LNCAP (cell line): ENCODE measurements around the gene SYNPO2.

Experiments used
- TF ChIP-seq, protein P1 (sequence below): fragments of 450-650 bp; IDR thresholded peaks from 2 replicates; pipeline ENCODE4 v1.5.1; 2017; ENCODE audit warnings: mild to moderate bottlenecking

The SYNPO2 gene

GRCh38 chr4:118888666-118889311 lies at the start of gene SYNPO2:
Gene SYNPO2 (plus strand): TSS chr4:118888854. CDS start chr4:118889037, 183 bp downstream.
- TF ChIP-seq, protein P1, sequence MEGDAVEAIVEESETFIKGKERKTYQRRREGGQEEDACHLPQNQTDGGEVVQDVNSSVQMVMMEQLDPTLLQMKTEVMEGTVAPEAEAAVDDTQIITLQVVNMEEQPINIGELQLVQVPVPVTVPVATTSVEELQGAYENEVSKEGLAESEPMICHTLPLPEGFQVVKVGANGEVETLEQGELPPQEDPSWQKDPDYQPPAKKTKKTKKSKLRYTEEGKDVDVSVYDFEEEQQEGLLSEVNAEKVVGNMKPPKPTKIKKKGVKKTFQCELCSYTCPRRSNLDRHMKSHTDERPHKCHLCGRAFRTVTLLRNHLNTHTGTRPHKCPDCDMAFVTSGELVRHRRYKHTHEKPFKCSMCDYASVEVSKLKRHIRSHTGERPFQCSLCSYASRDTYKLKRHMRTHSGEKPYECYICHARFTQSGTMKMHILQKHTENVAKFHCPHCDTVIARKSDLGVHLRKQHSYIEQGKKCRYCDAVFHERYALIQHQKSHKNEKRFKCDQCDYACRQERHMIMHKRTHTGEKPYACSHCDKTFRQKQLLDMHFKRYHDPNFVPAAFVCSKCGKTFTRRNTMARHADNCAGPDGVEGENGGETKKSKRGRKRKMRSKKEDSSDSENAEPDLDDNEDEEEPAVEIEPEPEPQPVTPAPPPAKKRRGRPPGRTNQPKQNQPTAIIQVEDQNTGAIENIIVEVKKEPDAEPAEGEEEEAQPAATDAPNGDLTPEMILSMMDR = no peak

DNA sequence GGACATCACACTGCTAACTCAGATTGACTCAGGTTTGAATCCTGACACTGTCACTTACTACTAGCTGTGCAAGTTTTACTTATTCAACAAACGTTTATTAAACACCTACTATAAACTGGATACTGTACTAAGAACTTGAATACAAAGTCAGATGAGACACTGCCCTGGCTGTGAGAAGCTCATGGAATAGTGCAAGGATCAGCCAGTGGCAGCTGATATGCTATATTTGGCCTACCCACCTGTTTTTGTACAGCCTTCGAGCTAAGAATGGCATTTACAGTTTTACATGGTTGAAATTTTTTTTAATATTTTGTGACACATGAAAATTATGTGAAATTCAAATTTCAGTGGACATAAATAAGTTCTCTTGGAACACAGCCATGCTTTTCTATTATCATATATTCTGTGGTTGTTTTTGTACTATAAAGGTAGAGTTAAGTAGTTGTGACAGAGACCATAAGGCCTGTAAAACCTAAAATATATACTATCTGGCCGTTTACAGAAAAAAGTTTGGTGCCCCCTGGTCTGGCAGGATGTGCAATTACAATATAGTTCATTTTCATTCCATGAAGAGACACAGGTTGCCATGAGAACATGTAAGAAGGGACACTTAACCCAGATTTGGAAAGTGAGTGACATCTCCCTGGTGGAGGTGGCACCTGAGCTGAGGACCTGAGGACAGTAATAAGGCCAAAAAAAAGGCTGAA lies 49.3 kb upstream of the SYNPO2 start:
- TF ChIP-seq, protein P1 = no peak

- TF ChIP-seq, protein P1 = no peak
Observed at GRCh38 chr4:118842055-118842454, 46.6 kb upstream of the SYNPO2 start.

DNA sequence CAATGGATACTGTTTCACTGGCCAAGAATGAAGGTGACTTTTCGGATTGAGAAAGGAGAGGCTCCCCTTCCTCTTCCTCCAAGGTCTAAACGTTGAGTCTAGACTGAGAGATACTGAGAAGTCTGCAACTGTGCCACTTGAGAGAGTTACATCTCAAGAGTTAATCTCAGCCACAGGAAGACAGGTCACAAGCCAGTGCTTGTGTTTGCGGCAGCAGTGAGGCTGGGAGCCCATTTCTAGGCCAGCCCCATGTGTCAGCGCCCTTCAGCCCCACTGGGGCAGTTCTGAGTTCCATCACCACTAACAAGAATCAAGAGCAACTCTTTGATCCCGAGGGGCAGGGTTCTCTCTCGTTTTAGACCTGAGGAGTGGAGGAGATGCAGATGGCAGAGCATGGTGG lies 45.4 kb upstream of the SYNPO2 start:
- TF ChIP-seq, protein P1 = no peak

DNA sequence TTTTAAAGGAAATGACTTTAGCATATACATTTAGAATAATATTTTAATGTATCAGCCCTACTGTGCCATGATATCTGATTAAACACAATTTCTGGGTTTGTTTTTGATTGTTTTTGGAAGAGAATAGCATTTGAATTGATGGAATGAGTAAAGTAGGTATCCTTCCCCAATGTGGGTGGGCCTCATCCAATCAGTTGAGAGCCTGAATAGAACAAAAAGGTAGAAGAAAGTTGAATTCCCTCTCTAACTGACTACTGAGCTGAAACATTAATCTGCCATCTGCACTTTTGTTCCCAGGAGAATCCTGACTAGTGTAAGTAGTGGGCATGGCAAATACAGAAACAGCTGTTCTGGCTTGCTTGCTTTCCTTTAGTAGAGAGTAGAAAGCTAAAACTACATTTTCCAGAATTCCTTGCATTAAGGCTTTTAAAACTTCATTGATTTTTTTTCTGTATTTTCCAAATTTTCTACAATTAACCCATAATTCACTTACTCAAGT lies 43.1 kb upstream of the SYNPO2 start:
- TF ChIP-seq, protein P1 = no peak

DNA sequence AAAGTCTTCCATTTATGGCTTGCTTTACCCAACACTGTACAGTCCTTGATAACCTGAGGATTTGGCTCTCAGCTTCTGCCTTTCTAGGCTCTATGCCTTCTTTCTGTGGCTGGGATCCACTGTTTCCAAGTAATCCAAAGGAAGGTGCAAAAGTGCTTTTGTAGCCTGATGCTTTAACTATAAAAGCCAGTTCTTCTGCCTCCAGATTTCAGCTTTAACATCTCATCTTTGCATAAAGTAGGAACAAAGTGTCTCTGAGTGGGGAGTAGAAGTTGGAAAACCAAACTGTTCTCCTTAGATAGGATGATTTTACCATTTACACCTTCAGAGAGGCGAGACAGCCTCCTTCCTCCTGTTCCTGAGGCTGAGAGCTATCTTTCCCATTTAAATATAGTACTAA lies 41.7 kb upstream of the SYNPO2 start:
- TF ChIP-seq, protein P1 = no peak

DNA sequence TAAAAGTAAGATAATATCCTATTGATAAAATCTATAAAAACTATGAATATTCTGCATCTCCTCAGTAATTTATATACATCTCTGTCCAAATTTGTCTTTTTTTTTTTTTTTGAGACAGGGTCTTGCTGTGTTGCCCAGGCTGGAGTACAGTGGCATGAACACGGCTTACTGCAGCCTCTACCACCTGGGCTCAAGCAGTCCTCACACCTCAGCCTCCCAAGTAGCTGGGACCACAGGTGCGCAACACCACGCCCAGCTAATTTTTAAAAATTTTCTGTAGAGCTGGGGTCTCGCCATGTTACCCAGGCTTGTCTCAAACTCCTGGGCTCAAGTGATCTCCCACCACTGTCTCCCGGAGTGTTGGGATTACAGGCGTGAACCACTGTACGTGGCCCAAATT lies 40.4 kb upstream of the SYNPO2 start:
- TF ChIP-seq, protein P1 = no peak
